Choroid plexus epithelial cell (primary cell): ENCODE data around the gene LCE5A.

Experiments used
- DNase-seq: peaks from one replicate; pipeline ENCODE4 v3.0.0-alpha.2; 2010; ENCODE audit warnings: low read depth
- H3K4me3 ChIP-seq: 2 replicates; pipeline ENCODE4 v1.5.1; 2011; ENCODE audit warnings: low read depth, mild to moderate bottlenecking, control low read depth, low read length, moderate library complexity
- TF ChIP-seq, protein P1 (sequence below): conservative IDR thresholded peaks from 2 replicates; pipeline ENCODE4 v1.5.1; 2011; ENCODE audit warnings: low read depth, mild to moderate bottlenecking, control low read depth, inconsistent platforms, low read length, moderate library complexity

Gene LCE5A, protein sequence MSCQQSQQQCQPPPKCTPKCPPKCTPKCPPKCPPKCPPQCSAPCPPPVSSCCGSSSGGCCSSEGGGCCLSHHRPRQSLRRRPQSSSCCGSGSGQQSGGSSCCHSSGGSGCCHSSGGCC

GRCh38 chr1:152510503-152510902 is at the start of gene LCE5A:
TSS of gene LCE5A (plus strand) at chr1:152510803. CDS start at chr1:152511535, 732 bp downstream.
- no peak for DNase-seq
- no peak within 1 kb of the TSS for H3K4me3 ChIP-seq
- TF ChIP-seq, protein P1, sequence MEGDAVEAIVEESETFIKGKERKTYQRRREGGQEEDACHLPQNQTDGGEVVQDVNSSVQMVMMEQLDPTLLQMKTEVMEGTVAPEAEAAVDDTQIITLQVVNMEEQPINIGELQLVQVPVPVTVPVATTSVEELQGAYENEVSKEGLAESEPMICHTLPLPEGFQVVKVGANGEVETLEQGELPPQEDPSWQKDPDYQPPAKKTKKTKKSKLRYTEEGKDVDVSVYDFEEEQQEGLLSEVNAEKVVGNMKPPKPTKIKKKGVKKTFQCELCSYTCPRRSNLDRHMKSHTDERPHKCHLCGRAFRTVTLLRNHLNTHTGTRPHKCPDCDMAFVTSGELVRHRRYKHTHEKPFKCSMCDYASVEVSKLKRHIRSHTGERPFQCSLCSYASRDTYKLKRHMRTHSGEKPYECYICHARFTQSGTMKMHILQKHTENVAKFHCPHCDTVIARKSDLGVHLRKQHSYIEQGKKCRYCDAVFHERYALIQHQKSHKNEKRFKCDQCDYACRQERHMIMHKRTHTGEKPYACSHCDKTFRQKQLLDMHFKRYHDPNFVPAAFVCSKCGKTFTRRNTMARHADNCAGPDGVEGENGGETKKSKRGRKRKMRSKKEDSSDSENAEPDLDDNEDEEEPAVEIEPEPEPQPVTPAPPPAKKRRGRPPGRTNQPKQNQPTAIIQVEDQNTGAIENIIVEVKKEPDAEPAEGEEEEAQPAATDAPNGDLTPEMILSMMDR = no peak

DNA sequence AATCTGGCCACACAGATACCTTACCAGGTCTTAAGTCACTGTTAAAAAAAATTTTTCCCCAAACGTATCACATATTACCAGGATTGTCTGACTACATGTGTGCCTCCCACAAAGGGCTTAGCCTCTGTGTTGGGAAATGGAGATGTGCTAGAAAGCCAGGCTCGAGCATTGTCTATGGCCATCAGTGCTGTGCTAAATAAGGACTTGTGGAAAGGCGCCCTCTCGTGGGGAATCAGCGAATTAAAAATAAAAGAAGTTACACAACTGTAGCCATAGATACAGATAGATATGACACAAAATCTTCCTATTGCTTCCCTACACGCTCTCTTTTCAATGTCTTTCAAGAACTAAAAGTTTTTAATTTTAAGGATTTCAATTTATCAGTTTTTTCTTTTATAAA is 49.1 kb upstream of the LCE5A start:
- DNase-seq = peak; percentile 73
- H3K4me3 ChIP-seq = no peak overlapping the region

DNA sequence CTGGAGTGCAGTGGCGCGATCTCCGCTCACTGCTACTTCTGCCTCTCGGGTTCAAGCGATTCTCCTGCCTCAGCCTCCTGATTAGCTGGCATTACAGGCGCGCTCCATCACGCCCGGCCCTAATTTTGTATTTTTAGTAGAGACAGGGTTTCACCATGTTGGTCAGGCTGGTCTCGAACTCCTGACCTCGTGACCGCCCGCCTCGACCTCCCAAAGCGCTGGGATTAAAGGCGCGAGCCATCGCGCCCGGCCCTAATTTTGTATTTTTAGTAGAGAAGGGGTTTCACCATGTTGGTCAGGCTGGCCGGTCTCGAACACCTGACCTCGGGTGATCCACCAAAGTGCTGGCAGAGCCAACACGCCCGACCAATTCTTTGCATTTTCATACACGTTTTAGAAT is 48.0 kb upstream of the LCE5A start:
- DNase-seq = no peak
- no peak overlapping the region for H3K4me3 ChIP-seq
- TF ChIP-seq, protein P1 = no peak

More for the DNA sequence above, 49.1 kb upstream of the LCE5A start:
- TF ChIP-seq, protein P1 = peak; percentile 71

GRCh38 chr1:152466217-152466616 is 44.4 kb upstream of the LCE5A start:
- H3K4me3 ChIP-seq = no peak overlapping the region
- no peak for DNase-seq
- TF ChIP-seq, protein P1 = no peak

DNA sequence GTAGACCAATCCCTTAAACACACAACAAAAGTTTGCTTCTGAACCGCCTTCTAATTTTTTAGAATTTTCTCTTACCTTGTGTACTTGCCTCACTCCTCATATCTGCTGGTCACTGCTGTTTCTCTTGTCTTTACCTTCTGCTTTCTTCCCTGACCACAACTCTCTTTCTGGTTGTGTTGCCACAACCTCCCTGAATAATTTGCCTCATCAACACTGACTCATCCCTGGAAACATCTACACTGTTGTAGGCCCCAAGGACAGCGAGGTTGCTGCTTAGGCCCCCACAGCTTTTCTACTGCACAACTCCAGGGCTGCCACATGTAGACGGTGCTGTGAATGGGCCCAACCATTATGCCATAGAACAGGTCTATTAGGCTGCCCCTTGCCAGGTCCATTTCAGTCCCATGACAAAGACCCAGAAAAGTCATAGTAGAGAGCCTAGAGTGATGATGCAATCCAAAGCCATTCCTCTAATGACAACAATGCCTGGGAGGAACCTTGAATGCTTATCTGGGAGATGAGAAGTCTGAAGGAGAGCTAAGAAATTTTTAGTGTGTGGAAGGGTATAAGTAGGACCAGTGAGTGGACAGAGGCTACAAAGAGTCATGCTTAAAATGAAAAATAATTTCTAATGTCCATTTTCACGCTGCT is 36.6 kb upstream of the LCE5A start:
- DNase-seq = no peak

GRCh38 chr1:152479792-152480595 is 30.6 kb upstream of the LCE5A start:
- no peak overlapping the region for H3K4me3 ChIP-seq
- DNase-seq = peak; percentile 7
- TF ChIP-seq, protein P1 = peak; percentile 39

More for the DNA sequence above, 36.6 kb upstream of the LCE5A start:
- TF ChIP-seq, protein P1 = no peak
- H3K4me3 ChIP-seq = no peak overlapping the region
